DMS153 treated with DMSO at 0.1 percent for 48 hours (cell line): ENCODE measurements around the gene NOP10.

Source experiments
- DNase-seq: peaks from one replicate; lab custom pipeline; 2025; ENCODE audit not compliant: unreplicated experiment; lab: John Stamatoyannopoulos, UW

Gene NOP10

DNA sequence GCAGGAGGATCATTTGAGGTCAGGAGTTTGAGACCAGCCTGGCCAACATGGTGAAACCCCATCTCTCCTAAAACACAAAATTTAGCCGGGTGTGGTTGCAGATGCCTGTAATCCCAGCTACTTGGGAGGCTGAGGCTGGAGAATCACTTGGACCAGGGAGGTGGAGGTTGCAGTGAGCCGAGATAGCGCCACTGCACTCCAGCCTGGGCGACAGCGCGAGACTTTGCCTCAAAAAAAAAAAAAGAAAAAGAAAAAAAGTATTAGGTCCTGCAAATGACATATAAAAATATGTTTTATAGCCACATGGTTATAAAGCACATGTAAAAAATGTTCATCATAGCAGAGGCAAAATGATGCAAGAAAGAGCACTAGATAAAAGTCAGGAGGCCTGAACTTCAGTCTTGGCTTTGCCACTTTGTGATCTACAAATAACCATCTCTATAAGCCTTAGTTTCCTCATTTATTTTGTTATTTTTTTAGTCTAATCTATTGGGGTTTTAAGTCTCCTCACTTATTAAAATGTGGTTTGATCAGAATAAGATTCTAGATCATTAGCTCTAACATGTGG lies 10.3 kb downstream of the NOP10 start:
- DNase-seq = no peak

DNA sequence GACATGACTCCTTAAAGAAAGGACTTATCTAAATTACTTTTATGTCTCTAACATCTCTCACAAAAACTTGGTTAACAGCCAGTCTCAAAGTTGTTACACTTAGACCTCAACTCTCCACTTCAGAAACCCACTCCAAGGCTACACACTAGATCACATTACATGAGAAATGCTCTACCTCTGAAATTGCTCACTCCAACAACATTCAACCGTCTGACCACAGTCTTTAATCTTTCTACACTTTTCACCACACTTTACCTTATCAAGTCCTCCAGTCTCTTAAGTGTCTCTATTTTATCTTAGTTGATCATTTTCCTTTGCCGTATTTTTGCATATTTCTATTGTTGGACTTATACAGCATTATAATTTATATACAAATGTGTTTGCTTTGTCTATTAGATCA lies 11.1 kb downstream of the NOP10 start:
- DNase-seq = no peak

DNA sequence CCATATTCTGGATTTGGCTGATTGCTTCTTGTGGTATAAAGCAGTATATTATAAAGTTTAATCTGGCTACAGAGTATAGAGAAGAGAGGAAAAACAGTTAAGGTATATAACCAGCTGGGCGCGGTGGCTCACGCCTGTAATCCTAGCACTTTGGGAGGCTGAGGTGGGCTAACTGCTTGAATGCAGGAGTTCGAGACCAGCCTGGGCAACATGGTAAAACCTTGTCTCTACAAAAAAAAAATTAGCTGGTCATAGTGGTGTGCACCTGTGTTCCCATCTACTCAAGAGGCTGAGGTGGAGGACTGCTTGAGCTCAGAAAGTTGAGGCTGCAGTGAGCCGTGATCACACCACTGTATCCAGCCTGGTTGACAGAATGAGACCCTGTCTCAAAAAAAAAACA lies 12.7 kb downstream of the NOP10 start:
- DNase-seq = no peak

DNA sequence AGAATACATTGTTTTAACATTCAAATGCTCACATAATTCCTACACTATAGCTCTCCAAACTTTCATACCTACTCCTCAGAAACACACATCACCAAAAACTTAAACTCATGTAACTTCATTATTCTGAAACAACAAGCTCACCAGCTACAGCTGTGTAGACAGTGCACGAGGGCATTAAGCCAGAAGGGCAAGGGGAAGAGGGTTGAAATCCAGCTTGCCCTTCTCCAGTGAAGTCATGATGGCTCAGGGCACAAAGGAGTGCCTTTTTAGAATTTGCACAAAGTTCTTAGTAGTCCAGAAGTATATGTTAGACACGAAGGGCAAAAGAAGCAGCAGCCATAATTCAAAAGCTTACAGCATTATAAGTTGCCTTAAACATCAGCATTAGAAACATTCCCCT lies 13.9 kb downstream of the NOP10 start:
- no peak for DNase-seq

DNA sequence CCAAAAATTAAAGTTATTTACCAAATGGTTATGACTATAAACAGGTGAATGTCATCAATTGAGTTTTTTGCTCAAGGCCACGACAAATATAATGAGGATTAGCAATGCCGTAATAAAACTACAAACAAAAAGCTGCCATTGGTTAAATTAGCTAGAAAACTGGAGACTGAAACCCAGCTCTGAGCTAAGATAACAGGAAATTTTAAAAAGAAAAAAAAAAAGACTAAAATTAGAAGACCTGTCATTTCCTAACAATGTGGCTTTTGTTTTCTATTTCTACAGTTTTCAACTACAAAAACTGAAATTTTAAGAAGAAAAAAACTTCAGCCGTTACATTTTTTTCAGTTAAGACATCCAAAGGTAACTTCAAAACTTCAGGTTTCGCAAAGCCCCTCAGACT lies 15.0 kb downstream of the NOP10 start:
- DNase-seq = no peak

DNA sequence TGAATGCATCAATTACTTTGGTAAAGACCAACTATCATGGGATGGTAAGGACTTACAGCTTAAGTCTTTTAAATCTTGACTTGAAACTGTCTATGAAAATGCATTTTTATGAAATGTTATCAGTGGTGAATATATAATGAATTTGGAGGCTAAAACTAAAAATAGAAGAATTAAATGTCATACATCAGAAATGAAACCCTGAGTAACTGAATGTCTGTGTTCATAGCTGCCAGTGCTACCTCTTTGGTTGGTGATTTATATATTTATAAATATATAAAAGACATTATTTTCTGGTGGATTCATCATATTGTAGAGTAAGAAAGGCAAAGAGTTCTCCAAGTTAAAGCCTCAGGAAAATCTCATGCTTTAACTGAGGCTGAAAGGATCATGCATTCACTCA lies 17.6 kb downstream of the NOP10 start:
- no peak for DNase-seq

DNA sequence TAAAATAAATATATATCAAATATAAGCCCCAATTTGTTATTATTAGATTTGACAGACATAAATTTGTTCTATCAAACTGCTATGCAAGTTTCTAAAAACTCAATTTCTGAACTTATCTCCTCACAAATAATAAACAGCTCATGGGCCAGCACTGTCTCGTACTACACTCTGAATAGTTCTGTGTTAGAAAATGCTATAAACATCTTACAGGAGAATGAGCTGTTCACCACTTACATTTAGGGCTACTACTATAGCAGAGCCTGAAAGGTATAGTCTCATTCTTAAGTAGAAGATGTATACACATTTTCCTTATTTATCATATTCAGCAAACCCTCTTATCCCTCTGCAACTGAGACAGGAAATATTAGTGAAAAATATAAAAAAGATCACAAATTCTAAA lies 18.0 kb downstream of the NOP10 start:
- DNase-seq = no peak

DNA sequence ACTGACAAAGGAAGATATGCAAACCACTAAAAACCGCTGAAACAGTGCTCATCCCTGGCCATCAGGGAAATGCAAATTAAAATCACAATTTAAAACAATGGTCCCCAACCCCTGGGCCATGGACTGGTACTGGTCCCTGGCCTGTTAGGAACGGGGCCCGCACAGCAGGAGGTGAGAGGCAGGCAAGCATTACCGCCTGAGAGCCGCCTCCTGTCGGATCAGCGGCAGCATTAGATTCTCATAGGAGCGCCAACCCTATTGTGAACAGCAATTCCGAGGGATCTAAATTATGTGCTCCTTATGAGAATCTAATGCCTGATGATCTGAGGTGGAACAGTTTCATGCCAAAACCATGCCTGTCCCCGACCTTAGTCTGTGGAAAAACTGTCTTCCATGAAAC lies 19.7 kb downstream of the NOP10 start:
- DNase-seq = no peak

DNA sequence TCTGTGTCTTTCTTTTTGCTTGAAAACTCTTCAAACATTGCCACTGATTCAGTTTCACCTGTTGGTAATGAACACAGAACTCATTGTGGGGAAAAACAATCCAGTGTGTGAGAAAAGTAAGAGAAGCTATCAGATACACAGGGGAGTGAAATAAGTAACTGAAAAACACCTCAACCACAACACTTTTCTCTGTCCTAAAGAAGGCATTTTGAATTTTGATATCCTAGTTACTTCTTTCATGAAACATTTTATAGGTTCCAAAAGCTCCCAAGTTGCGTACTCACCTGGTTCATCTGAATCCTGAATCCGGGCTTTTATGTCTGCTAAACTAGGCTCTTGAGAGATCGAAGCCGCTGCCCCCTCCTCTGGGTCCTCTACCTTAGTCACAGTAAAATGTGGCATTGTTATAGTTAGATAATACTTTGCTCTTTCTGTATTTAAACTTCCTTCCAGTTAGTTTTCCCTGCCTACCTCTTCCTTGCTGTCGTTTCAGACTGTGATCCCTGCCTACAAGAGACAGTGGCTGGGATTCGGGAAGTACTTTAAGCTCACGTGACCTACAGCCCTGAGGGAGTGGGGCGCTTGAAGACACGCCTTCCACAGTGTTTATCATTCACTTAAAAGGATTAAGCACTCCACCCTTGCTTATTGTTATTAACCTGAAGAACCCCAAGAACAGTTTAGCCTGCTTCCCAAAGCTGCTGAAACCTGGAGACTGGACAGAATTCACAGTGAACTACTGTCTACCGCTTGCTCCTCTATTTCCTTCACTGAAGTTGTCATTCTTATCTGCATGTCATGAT lies 24.5 kb downstream of the NOP10 start:
- DNase-seq = no peak

DNA sequence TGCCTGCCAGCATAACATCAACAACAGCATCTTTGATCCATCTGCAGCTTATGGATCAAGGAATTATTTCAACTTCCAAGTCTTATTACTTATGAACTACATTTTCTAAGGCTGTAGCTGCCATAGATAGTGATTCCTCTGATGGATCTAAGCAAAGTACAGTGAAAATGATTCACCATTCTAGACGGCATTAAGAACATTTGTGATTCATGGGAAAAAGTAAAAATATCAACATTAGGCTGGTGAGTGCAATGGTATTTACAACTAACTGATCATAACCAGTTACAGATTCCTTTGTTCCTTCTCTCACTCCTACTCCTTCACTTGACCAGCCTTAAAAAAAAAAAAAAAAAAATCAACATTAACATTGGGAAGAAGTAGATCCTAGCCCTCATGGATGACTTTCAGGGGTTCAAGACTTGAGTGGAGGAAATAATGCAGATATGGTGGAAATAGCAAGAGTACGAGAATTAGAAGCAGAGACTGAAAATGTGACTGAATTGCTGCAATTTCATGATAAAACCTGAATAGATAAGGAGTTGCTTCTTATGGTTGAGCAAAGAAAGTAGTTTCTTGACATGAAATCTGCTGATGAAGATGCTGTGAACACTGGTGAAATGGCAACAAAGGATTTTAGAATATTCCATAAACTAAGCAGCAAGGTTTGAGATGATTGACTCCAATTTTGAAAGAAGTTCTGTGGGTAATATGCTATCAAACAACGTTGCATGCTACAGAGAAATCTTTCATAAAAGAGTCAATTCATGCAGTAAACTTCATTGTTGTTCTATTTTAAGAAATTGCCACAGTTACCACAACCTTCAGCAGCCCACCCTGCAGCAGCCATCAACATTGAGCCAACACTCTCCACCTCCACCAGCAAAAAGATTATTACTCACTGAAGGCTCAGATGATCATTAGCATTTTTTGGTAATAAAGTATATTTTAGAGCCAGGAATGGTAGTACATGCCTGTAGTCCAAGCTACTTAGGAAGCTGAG lies 28.1 kb downstream of the NOP10 start:
- no peak for DNase-seq

DNA sequence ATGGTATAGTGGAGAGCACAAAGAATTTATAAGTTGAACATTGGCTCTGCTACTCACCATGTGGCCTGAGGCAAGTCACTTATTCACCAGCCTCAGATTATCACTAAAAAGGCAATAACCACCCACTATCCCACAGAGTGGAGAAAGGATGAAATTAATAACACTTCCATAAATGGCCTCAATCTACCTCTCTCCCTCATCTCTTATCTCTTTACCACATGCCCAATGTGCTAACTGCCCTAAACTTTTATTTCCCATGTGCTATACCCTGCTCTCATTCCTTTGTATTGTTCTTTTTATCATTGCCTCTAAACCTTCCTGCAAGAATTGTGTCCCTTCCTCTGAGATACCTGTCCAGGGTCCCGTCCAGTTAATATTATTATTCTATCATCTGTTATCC lies 31.4 kb downstream of the NOP10 start:
- DNase-seq = no peak

DNA sequence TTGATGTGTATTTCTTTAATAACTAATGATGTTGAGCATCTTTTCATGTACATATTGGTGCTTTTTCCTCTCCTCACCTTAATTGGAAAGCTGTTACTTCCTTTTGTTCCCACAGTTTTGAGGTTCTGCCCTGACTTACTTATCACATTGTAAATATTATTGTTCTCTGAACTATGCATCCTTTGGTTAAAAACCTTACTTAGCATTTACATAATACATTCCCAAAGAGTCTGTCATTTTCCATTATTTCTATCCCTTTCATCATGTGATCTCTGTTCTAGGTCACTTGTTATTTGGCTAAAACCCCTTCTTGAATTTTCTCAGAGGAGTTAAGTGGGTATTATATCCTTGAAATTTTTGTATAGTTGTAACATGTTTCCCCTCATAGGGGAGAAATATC lies 38.3 kb downstream of the NOP10 start:
- DNase-seq = no peak

DNA sequence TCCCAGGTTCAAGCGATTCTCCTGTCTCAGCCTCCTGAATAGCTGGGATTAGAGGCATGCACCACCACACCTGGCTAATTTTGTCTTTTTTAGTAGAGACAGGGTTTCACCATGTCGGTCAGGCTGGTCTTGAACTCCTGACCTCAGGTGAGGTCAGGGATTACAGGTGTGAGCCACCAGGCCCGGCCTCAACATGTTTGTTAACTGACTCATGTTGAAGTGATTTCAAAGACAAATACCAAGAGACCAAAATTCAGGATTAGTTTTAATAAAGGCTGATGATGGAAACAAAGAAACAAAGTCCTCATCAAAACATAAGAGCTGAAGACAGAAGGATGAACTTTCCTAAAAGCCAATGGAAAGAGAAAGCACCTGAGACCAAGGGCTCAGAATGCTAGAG lies 41.9 kb downstream of the NOP10 start:
- no peak for DNase-seq

DNA sequence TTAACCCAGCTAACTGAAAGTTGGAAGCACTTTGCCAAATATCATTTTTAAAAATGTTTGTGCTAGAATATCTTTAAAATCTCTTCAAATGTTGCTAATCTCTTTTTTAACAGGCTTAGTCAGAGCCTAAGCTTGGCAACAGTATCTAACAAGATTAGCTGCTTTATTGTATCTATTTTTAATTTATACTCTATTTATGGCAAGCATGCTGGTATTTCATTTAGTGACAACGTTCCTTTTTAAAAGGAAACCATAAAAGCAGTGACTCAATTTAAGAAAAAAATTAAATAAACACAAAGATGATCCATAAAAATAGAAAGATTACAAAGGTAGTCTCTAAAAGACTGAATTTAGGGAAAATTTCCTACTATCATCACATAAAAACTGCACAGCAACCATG lies 45.9 kb downstream of the NOP10 start:
- no peak for DNase-seq

DNA sequence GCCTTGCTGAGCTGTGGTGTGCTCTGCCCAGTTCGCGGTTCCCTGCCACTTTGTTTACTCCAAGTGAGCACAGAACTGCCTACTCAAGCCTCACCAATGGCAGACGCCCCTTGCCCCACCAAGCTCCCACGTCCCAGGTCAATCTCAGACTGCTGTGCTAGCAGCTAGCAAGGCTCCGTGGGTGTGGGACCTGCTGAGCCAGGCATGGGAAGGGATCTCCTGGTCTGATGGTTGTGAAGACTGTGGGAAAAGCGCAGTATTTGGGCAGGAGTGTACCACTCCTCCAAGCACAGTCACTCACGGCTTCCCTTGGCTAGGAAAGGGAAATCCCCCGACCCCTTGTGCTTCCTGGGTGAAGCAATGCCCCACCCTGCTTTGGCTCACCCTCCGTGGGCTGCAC lies 50.3 kb downstream of the NOP10 start:
- no peak for DNase-seq
